Keratinocyte (primary cell): ENCODE results near the gene CFAP206.

Experiments
- CTCF ChIP-seq, 3 experiments: IDR thresholded peaks in 1 of 3; conservative IDR thresholded peaks in 1 of 3; optimal IDR thresholded peaks in 1 of 3; 2 replicates in 2 of 3; 3 replicates in 1 of 3; pipeline versions ENCODE3 to v1.5.1; 2011; ENCODE audit warnings: low read length in 3 of 3, mild to moderate bottlenecking in 3 of 3, moderate library complexity in 2 of 3, control low read depth in 1 of 3, inconsistent platforms in 1 of 3; ENCODE audit not compliant: insufficient read depth in 2 of 3; ENCODE audit errors: extremely low read depth in 1 of 3
- EZH2 ChIP-seq: IDR thresholded peaks from one replicate; pipeline ENCODE4 v1.6.1; 2012; ENCODE audit warnings: inconsistent platforms, mild to moderate bottlenecking, low read length, moderate library complexity

GRCh38 chr6:87498048-87498447 lies 90.3 kb downstream of the CFAP206 start:
- TF ChIP-seq EZH2 (no peak), CTCF (optimal IDR thresholded peaks at IDR 0.05 in 1 of 3, IDR thresholded peaks at IDR 0.05 in 1 of 3, conservative IDR thresholded peaks at IDR 0.05 in 1 of 3; ENCODE audit: extremely low read depth in 1 of 3, insufficient read depth in 2 of 3, low read length in 3 of 3) (no peak)
